Measurements from ENCODE around the gene AHNAK.
"Not testable (repeated sequence)": the region's sequence is repeated elsewhere in the genome, so short reads cannot be mapped to it uniquely, and the experiment has no call there.

The AHNAK gene

DNA sequence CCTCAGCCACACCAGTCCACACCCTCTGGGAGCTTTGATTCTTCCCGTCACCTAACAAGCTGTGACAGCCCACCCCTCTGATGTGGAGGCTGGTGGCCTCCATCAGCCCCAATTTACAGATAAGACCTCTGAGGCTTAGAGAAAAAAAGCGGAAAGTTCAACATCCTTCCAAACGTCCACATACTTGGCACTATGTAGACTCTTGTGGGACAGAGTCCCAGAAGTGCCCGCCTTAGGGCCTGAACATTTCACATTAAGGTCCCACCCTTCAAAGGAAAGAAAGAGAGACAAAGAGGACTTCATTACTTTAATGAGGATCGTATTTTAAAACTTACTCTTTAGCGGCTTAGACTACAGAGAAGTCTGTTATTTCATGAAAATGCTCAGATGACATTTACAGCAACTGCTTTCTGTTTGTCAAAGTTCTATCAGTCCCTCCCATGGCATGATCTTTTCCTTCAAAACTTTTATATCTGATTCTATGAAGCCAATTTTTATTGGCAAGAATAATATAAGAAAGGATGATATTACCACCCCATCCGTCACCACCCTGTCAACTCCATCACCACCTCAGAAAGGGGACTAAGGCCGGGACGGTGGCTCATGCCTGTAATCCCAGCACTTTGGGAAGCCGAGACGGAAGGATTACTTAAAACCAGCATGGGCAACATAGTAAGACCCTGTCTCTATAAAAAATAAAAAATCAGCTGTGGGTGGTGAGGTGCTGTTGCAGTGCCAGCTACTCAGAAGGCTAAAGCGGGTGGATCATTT lies 143.5 kb downstream of the AHNAK start:
- DNase-seq (ENCODE audit: low read depth): no peak

DNA sequence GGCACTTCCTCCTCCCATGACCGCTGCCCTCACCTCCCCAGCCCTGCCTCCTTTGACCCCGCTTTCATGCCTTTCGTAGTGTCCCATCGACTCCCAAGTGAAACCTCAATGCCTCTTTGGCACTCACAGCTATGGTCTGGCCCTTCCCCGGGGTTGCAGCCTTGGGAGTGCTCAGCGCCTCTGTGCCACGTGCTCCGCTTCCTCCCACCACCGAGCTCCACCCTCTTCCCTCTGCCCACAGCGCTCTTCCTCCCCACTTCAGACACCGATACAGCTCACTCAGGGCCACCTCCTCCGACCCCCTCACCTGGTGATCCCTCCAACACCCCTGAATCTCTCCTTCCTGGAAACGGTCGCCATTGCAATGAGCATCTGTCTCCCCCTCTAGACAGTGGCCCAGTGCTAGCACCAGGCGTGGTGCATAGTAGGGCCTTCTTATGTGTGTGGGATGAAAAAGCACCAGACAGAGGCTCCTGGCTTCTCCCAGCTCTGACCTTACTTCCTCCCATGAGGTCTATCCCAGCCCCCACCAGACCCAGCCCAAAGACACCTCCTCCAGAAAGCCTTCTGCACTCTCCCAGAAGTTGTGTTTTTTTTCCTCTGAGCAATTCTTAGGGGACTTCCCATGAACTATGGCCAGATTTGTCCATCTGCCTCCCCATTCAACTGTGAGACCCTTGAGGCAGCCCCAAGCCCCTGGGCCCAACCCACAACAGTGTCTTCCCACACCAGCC lies 144.2 kb downstream of the AHNAK start:
- no peak for DNase-seq (ENCODE audit: low read depth)

DNA sequence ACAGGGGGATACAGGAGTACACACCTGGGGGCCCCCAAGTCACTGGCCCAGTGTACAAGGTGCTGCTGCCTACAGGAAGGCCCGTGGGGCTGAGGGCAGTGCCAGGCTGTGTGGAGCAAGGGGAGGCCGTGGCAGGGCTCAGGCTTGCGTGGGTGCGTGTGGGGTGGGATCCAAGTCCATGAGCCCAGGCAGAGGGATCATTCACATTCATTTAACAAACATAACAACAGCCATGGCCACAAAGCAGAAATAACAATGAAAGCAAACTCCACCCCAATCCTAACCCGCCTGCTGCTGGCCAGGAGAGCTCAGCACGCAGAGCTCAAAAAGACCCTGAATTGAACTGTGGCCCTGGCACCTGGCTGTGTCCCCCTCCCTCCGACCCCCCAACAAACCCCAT lies 144.8 kb downstream of the AHNAK start:
- DNase-seq (ENCODE audit: low read depth): no peak

DNA sequence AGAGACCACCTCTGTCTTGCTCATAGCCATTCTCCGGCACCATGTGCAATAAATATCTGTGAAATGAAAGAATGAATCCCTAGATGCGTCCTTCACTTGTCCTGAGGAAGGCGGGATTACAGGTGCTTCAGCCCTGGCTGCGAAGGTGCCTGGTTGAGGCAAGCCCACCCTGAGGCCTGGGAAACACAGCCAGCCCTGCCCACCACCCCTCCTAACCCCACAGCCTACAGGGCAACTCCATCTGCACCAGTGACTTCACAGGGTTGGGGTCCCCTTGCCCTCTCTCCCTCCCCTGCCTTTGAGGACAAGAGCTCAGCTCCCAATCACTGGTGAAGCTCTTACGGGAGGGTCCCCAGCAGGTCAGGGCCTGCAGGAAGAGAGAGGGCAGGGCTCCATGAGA lies 145.2 kb downstream of the AHNAK start:
- no peak for DNase-seq (ENCODE audit: low read depth)

DNA sequence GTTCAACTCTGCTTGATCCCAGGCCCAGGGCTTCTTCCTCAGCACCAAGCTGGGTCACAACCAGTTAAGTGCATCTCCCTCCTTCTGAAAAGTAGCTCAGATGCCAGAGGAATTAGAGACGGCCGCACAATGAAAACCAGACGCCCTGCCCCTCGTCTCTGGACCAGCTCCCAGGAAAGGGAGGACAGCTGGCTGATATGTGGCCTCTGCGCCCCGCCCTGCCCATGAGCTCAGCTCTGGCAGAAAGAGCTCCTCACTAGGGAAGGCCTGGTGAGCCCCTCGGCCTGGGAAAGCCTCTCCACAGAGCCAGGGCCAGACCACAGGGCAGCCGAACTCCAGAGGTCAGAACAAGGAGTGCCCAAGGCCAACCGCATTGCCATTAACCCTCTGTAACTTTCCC lies 145.8 kb downstream of the AHNAK start:
- no peak for DNase-seq (ENCODE audit: low read depth)

DNA sequence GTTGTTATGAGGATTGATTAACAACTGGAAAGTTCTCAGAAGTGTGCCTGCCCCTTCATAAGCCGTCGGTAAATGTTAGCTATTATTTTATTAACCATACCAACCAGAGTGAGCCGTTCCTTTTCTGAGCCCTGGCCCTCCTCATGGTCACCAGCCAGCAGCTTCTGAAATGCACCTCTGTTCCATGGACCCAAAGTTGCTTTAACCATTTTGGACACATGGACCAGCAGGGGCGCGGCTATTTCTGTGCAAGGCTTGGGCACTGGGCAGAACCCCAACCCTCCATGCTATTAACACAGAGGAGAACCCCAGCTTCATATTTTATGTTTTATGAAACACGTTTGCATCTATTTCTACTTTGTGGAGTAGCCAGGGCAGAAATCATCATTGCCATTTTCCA lies 146.3 kb downstream of the AHNAK start:
- no peak for DNase-seq (ENCODE audit: low read depth)

DNA sequence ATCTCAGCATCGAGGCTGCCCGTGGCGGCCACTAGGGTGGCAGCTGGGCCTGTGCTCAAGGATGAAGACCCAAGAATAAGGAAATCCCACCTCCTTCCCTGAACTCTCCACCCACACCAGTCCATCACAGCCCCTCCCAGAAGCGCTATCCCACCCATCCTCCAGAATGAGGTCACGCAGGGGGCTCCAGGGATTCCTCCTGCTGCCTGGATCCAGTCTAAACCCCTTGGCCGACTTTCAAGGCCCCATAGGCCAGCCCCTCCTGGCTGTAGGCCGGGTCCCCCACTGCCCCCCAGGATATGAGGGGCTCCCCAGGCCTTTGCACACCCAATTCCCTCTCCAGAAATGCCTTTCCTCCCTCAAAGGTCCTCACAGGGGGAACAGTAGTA lies 146.7 kb downstream of the AHNAK start:
- DNase-seq (ENCODE audit: low read depth): no peak

DNA sequence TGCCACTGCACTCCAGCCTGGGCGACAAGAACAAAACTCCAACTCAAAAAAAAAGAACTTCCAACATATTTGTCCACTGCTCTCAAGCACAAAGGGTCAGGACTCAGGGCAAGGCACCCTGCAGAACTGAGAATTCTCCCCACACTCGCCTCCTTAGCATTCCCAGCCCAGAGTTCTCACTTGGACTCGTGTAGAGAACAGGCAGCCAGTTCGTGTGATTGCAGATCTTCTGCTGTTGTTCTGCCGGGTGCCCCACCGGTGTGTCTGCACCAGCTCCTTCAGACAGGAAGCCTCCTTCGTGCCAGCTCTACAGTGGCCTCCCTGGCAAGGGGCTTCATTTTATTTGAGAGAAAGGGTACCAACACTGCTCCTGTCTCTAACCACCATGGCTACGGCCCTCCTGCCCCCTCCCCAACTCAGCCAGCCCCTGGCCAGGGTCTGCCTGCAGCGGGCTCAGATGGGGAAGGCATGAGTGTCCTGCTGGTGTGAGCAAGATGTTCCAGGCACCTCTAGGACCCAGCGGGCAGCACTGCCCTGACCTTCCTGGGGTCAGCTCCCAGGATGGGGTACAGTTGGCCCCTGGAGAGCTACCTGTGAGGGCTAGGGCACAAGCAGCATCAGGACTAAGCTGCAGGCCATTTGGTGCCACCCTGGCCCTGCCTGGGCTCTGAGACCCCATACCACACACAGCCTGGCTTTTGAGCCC lies 147.3 kb downstream of the AHNAK start:
- DNase-seq (ENCODE audit: low read depth): no peak

DNA sequence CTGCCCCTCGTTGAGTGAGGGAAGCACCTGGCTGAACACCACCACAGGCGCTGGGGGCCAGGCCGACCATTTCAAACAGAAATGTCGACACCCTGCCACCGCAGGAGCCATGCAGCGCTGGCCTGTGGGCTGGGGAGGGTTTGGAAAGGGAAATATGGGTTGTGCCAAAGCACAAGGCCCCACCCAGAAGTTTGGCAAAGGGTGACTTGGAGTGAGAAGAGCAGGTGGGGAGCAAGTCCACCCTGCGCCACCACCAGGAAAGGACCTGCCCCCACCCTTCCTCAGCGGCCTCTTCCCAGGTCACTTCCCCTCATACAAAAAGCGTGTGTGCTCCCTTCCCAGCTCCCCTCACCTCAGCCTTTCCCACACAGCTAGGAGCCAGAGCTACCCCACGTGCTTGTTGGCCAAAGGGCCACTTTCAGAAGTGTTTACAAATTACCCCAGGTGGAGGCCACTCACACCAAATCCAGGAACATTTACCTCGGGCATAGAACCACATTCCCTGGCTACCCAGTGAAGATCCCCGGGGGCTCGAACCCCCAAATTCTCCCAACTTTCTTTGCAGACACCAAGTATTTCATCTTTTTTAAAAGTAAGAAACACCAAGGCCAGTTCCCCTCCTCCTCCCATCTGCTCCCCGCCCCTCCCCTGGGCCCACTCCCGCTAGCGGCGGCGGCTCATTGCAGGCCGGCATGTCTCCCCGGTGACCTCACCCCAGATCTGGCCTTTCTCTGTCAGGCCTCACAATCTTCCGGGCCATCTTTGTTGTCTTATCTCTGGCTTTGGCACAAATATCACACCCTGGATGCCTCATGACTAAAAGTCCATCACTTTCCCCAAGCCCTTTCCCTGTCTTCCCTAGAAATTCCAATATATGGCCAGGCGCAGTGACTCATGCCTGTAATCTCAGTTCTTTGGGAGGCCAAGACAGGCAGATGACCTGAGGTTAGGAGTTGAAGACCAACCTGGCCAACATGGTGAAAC lies 148.3 kb downstream of the AHNAK start:
- peak; percentile 52 for DNase-seq (ENCODE audit: low read depth)

DNA sequence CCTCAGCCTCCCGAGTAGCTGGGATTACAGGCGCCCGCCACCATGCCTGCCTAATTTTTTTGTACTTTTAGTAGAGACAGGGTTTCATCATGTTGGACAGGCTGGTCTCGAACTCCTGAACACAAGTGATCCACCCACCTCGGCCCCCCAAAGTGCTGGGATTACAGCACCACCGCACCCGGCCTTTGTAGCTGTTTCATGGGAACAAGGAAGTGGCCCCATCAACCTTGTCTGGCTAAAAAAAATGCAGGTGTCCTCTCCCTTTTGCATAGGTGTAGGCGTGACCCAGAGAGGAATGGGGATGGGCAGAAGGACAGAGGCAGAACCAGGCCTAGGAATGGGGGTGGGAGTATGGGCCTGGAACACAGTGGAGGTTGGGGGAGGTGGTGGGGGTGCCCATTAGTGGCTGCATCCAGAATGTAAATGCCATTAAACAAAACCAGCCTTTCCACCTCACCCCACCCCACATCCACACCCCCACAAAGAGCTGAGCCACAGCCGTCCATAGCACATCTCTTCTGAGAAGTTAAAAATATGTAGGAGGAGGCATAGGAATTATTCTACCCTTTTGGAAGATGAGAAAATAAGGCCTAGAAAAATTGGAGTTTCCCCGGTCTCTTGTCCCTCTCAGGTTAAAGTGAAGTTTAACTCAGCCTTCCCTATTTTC lies 150.6 kb downstream of the AHNAK start:
- DNase-seq (ENCODE audit: low read depth): no peak

DNA sequence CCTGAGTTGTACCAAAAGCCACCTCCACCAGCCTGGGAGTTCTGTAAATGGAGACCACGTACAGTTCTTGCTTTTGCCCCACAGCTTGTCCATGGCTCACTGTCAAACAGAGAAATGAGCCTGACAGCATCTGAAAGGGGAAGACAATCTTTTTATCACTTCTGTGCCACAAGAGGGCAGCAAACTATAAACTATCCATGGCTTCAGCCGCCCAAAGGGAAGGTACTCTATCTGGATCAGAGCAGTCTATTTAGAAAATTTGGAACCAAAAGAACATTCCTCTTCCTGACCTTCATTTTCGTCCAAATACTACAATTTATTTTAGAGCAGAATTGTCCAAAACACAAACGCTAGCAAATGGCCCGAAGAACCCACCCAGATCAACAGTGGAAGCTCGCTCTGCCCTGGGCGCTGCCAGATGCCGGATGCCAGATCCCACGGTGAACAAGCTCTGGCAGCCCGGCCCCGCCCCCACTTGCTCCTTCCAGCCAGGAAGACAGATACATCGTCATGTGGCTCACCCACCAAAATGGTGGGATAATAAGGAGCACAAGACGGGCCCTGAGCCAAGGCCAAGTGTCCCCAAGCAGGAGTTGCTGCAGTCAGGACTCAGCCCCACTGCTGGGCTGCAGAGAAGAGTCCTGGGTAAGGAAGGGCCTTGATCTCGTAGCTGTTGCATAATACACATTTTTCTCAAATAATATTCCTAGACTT lies 151.6 kb downstream of the AHNAK start:
- DNase-seq (ENCODE audit: low read depth): peak; percentile 86

DNA sequence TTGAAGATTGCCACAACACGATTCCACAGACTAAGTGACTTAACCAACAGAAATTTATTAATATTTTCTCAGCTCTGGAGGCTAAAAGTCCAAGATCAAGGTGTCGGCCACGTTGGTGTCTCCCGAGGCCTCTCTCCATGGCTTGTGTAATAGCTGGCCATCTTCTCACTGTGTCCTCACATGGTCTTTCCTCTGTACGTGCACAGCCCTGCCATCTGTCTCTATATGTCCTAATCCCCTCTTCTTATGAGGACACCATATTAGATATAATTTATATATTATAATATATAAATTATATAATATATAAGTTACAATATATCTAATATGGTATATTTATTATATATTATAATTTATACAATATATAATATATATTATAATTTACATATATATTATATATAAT lies 152.9 kb downstream of the AHNAK start:
- no peak for DNase-seq (ENCODE audit: low read depth)

DNA sequence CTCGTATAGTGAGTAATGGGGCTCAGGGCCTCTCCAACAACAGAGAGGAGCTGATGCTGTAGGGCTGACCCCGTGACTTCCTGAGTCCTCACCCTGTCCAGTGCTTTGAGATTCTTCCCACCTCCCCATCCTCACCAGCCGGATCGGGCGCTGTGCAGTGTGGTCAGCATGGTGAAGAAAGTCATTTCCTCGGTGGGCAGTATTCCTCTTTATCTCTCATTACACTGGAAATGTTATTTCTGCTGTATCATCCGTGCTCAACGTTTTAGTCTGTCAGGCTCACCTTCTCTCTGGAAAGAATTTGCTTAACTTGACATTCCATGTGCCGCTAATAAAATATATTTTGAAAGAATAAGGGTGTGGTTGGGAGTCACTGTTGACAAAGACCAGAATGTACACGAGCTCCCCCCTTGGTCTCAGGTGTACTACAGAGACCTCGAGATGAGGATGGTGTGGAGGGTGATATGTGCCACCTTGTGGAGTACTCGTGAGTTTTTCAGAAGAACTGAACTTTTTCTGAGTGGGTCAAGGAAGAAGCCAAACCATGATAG lies 153.5 kb downstream of the AHNAK start:
- peak; percentile 41 for DNase-seq (ENCODE audit: low read depth)

DNA sequence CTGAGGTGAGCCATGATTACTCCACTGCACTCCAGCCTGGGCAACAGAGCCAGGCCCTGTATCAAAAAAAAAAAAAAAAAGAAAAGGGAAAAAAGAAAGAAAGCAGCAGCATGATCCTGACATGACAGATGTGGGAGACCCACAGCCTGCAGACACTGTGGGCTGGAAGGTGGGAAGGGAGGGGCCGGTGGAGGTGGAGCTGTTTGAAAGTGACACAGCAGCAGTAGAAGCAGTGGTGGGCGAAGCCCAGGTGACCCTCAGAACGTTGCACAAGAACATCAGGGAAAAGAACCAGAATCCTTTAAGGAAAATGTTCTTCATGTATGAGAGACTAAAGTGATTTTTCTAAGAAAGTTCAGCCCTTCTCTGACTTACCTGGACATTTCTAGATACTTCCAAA lies 154.1 kb downstream of the AHNAK start:
- no peak for DNase-seq (ENCODE audit: low read depth)

DNA sequence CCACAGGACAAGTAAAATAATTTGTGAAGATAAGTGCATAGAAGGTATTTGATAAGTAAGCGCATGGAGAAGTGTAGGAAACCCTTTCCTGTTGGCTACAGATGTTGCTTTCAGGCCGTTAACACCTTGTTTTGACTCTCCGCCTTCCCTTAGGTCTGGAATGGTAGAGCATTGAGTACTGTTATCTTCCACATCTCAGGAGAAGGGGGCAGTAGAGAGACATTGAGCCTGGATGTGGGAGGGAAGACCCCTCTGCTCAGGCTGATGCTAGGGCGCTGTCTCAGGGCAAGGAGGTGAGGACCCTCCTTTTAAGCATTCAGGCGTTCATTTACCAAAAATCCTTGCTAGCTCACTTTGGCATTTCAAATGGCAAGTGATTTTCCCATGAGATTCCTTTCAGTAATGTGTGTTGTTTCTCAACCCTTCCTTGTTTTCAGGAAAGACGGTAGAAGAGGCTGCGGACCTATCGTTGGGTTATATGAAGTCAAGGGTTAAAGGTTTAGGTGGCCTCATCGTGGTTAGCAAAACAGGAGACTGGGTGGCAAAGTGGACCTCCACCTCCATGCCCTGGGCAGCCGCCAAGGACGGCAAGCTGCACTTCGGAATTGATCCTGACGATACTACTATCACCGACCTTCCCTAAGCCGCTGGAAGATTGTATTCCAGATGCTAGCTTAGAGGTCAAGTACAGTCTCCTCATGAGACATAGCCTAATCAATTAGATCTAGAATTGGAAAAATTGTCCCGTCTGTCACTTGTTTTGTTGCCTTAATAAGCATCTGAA lies 154.8 kb downstream of the AHNAK start:
- DNase-seq (ENCODE audit: low read depth): no peak

DNA sequence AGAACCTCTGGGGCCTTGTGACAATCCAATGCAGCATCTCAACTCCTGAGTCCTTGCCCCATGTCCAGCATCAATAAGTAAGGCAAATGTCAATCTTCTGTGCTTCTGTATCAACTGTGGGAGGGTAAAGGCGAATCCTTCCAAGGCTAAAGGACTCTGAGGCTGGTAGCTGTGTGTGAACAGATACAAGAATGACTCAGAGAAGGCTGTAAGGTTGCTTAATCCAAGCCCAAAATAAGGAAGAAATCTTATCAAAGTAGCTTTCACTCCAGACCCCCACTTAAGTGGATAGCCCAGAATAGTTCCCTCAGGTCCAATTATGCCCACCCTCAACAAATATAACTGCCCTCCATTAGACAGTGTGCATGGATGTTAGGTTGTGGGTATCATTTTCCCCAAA lies 155.9 kb downstream of the AHNAK start:
- DNase-seq (ENCODE audit: low read depth): no peak

DNA sequence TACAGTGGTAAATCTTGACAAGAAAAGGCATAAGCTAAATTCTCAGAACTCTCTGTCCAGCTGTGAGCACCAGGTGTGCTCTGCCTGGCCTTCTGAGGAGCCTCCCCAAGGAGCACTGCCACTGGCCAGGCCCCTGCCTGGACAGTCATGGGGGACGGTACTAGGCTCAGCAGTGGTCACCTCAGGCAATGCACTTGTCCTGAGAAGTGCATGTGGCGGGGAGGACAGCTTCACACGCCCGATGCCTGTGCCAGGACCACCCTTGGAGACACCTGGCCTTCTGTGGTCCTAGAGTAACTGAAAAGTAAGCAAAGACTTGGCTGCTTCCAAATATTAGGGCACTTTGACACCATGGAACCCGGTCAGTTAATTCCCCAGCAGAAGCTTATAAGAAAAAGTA lies 156.4 kb downstream of the AHNAK start:
- no peak for DNase-seq (ENCODE audit: low read depth)

DNA sequence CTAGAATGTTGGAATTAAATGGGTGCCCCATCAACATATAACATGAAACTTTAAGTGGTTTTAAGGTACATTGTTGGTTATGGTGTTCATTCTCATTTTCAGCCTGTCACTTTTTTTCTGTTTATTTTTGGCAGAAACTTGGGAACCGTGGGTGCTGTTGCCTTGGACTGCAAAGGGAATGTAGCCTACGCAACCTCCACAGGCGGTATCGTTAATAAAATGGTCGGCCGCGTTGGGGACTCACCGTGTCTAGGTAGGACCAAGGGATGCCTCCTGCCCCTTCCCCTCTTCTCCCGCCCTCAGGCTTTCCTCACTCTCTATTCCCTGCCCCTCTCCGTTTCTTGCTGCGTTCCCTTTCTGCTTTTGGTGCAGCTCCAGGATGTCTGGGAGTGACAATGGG lies 157.6 kb downstream of the AHNAK start:
- DNase-seq (ENCODE audit: low read depth): no peak

DNA sequence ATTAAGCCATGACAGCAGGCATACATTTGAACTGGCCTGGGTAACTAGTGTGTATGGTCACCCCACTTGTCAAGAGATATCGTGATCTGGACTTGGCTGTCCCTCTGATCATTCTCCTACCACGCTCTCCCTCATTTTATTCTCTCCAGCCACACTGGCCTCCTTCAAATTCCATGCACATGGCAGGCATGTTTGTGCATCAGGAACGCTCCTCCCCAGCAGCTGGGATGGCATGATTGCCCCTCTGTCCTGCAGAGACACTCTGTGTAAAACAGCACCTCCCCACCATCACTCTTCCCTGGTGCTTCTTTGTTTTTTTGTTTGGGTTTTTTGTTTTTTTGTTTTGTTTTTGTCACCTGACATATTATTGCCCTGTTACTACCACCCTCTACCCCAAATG lies 159.2 kb downstream of the AHNAK start:
- DNase-seq (ENCODE audit: low read depth): no peak

DNA sequence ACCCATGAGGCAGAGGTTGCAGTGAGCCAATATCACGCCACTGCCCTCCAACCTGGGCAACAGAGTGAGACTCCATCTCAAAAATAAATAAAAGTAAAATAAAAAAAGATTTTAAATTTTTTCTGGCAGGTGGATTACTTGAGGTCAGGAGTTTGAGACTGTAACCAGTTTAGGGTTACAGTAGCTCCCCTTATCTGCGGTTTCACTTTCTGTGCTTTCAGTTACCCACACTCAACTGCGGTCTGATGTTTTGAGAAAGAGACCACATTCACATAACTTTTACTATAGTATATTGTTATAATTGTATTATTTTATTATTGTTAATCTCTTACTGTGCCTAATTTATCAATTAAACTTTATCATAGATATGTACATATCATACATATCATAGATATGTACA lies 160.5 kb downstream of the AHNAK start:
- not testable (repeated sequence) for DNase-seq (ENCODE audit: low read depth)
